Measurements from ENCODE around the gene MMP10.

MMP10 gene

GRCh38 chr11:102780491-102780918 is at the start of gene MMP10:
TSS of gene MMP10 (minus strand) at chr11:102780628. CDS start at chr11:102780591, 37 bp downstream.
- DNase-seq (ENCODE audit: low spot score), result no peak
- in situ Hi-C loops (cut with MboI; ENCODE audit: low pct_unique_long_range_greater_than_20kb, low sequenced_read_pairs, unreplicated experiment), result no loop called here

GRCh38 chr11:102829316-102830000 is 49.0 kb upstream of the MMP10 start:
- DNase-seq (ENCODE audit: low spot score), result no peak
- in situ Hi-C loops (cut with MboI; ENCODE audit: low pct_unique_long_range_greater_than_20kb, low sequenced_read_pairs, unreplicated experiment), result no loop called here
- TF ChIP-seq CTCF (IDR thresholded peaks at IDR 0.05; ENCODE audit: extremely low read depth, insufficient read depth, missing control alignments), result no peak

More at GRCh38 chr11:102780491-102780918, at the start of gene MMP10:
- peak; percentile 15 for TF ChIP-seq CTCF (IDR thresholded peaks at IDR 0.05; ENCODE audit: extremely low read depth, insufficient read depth, missing control alignments)

GRCh38 chr11:102824556-102824955 is 44.1 kb upstream of the MMP10 start:
- no peak for TF ChIP-seq CTCF (IDR thresholded peaks at IDR 0.05; ENCODE audit: extremely low read depth, insufficient read depth, missing control alignments)
- no peak for DNase-seq (ENCODE audit: low spot score)
- in situ Hi-C loops (cut with MboI; ENCODE audit: low pct_unique_long_range_greater_than_20kb, low sequenced_read_pairs, unreplicated experiment), result no loop called here

DNA sequence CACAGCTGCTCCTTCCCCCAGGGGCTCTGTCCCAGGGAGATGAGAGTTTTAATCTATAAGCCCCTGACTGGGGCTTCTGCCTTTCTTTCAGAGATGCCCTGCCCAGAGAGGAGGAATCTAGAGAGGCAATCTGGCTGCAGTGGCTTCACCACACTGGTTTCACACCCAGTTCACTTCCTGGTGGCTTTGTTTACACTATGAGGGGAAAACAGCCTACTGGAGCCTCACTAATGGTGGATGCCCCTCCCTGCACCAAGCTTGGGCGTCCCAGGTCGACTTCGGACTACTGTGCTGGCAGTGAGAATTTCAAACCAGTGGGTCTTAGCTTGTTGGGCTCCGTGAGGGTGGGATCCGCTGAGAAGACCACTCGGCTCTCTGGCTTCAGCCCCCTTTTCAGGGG is 39.1 kb upstream of the MMP10 start:
- no peak for TF ChIP-seq CTCF (IDR thresholded peaks at IDR 0.05; ENCODE audit: extremely low read depth, insufficient read depth, missing control alignments)
- in situ Hi-C loops (cut with MboI; ENCODE audit: low pct_unique_long_range_greater_than_20kb, low sequenced_read_pairs, unreplicated experiment), result no loop called here
- DNase-seq (ENCODE audit: low spot score), result no peak

DNA sequence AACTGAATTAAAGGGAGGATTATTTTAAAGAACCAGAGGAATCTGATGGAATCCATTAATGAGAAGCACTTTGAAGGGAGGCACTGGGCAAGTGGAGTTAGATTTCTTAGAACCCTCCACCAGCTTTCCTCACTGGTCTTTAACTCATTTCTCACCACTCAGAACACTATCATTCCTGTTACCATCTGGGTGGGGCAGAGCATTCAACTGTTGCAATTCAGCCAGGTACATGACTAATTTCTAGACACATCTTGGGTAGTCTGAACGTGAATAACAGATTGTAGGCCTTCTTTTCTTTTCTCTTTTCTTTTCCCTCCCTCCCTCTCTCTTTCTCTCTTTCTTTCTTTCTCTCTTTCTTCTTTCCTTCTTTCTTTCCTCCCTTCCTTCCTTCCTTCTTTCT is 33.1 kb upstream of the MMP10 start:
- no peak for DNase-seq (ENCODE audit: low spot score)
- in situ Hi-C loops (cut with MboI; ENCODE audit: low pct_unique_long_range_greater_than_20kb, low sequenced_read_pairs, unreplicated experiment), result no loop called here
- no peak for TF ChIP-seq CTCF (IDR thresholded peaks at IDR 0.05; ENCODE audit: extremely low read depth, insufficient read depth, missing control alignments)

- TF ChIP-seq CTCF (IDR thresholded peaks at IDR 0.05; ENCODE audit: extremely low read depth, insufficient read depth, missing control alignments), result no peak
- no peak for DNase-seq (ENCODE audit: low spot score)
- in situ Hi-C loops (cut with MboI; ENCODE audit: low pct_unique_long_range_greater_than_20kb, low sequenced_read_pairs, unreplicated experiment), result no loop called here
Measured at GRCh38 chr11:102812188-102812587, 31.8 kb upstream of the MMP10 start.
